Pulmonary artery endothelial cell (primary cell): ENCODE results near the gene FJX1. TPM values are rescaled to one million over a fixed set of nuclear protein-coding genes. Genes with fewer than 3 reads are reported as not detected.
A peak's percentile ranks its signal among the peaks of the same experiment; 100 is the strongest.

Experiments
- DNase-seq: peaks from one replicate; pipeline ENCODE4 v3.0.0-alpha.2; 2011; ENCODE audit warnings: low read depth, low spot score
- total RNA-seq: library from RNA; depleted of rRNA; stranded (reverse); fragments of >200 nt; gene quantifications from 2 replicates; pipeline ENCODE4 v1.2.3, GENCODE V29; 2014

FJX1 gene, protein sequence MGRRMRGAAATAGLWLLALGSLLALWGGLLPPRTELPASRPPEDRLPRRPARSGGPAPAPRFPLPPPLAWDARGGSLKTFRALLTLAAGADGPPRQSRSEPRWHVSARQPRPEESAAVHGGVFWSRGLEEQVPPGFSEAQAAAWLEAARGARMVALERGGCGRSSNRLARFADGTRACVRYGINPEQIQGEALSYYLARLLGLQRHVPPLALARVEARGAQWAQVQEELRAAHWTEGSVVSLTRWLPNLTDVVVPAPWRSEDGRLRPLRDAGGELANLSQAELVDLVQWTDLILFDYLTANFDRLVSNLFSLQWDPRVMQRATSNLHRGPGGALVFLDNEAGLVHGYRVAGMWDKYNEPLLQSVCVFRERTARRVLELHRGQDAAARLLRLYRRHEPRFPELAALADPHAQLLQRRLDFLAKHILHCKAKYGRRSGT
- 26.9 and 36.6 TPM in 2 replicates for total RNA-seq

DNA sequence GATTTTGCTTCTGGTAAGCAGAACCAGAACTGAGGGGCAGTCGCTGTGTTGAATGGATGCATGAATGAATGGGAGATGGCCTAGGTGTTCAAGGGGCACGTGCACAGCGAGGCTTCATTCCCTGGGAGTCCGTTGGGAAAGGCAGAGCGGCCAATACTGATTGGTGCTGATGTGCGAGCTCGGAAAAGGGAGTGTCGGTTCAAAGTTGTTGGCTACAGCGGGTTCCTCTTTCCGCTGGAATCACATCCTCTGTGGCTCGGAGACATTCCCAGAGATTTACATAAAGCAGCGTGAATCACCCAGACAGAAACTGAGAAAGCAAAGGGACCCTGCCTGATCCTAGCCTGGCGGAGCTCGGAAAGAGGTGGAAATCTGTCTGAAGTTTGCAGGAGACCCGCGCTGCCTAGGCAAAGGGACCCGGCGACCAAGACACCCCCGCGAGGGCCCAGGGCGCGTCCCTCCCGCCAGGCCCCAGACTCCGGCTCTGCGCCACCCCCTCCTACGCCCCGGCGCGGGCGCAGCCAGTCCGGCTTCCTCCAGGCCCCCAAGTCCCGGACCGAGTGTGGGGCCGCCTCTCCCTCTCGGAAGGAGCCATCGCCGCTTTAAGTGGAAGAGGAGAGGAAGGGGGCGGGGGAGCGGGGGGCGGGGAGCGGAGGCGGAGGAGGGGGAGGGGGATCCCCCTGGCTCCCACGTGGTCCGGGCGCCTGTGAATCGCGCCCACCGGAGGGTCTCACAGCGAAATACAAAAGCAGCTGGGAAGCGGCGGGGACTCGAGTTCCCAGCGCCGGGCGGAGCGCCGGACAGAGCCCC is at the start of gene FJX1:
FJX1 (plus strand) TSS at position 774 of the 810 bp plus-strand sequence. CDS start 177 bp downstream, outside the sequence.
- peak; percentile 63 for DNase-seq

DNA sequence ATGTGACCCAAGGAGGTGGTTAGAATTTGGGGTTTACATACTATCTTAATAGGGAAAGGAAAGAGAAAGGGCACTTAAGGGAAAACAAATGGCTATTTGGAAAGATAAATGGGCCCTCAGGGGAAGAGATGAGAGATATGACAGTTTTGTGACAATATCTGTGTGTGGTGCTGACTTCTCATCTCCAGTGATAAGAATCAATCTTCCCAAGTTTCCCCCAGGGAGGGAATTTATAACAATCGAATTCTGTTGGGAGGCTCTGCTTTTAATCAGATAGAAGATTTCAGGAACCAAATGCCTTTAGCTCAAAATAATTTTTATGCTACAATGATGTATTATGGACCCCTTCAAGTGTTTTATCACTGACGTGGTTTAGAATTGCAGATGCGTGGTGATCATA is 46.6 kb upstream of the FJX1 start:
- no peak for DNase-seq

DNA sequence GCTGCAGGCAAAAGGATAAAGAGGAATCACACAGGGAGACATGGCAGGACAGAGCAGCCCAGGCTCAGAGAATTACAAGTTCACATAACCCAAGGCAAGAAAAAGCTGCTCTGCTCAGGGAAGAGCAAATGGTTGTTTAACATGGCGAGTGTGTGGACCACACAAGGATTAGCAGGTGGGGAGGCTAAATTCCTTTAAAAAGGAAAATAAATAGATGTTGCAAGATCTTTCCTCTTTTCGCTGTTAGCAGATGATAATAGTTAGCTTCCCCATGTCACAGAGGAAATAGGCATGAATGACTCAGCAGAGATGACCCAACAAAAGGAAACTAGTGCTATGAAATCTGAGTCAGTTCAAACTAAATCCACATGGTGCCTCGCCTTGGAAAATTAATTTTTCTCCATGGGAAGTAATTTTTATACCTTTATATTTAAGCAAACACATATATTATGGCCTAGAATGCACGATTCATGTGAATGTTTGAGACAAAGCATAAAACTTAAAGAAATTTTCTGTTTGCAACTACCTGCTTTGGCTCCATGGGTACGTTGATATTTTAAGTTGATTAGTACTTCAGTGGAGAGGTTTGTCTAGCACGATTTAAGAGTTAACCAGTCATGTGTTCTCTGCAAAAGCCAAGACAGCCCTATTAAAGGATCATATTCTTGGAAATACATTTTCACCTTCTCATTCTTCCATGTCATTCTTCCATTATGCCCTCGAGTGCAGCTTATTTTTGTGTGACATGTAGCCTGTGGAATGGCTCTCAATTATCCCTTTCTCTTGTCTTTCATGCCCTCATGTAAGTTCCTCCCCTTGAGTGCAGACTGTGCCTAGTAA is 38.5 kb upstream of the FJX1 start:
- DNase-seq, result no peak

DNA sequence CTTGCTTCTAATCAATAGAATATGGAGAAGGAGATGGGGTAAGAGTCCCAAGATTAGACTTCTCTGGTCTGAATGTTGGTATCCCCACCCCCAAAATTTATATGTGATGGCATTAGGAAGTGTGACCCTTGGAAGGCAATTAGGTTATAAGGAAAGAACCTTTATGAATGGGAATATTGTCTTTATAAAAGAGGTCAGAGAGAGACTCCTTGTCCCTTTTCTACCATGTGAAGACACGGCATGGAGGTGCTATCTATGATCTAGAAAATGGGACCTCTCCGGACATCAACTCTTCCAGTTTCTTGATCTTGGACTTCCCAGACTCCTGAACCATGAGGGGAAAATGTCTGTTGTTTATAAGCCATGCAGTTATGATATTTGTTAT is 37.9 kb upstream of the FJX1 start:
- DNase-seq, result no peak

DNA sequence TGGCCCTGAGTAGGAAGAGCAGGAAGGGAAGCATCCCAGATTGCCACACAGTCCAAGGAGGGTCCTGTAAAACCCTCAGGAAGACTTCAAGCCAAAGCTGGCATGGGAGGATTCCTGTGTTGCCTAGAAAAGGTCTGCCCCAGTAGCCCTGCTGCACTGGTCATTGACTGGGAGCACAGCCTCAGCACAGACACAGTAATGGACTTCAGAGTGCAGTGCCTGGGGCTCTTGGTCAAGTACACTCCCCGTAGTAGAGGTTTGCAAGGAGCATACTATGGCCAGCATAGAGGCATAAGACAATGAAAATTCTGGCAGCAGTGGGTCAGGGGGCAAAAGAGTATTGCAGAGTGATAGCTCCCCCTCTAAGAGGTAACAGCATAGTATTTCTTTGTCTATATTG is 36.2 kb upstream of the FJX1 start:
- no peak for DNase-seq

DNA sequence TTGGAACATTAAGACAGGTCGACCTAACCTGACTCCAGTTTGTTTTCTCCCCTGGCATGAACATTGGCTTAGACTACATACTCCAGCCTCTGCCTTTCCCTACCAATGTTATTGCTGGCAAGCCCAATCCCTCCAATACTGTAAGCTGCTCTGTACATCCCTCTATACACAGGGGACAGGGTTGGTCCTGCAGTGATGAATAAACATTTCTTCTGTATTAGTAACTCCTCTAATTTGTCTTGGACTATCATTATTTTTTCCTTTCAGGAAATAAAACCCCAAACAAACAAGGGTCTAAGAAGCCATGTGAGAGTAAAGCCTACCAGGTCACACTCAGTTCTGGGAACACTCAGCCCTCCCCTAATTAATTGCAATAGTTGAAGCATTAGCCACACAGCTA is 35.1 kb upstream of the FJX1 start:
- DNase-seq, result no peak

DNA sequence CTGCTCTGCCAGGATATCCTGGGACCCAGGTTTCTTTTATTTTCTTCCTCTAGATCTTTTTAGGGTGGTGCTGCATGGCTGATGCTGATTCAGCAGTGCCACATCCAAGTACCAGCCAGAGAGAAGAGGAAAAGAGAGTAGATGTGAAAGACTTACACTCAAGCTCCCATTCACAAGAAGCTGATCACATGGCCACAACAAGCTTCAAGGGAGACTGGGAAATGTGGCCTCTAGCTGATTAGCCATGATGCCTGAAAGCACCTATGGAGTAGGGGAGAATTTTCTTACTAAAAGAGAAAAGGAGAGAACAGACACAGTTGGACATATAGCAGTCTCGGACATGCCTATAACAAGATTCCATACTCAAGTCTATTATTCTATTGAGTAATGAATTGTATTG is 34.4 kb upstream of the FJX1 start:
- DNase-seq, result no peak

DNA sequence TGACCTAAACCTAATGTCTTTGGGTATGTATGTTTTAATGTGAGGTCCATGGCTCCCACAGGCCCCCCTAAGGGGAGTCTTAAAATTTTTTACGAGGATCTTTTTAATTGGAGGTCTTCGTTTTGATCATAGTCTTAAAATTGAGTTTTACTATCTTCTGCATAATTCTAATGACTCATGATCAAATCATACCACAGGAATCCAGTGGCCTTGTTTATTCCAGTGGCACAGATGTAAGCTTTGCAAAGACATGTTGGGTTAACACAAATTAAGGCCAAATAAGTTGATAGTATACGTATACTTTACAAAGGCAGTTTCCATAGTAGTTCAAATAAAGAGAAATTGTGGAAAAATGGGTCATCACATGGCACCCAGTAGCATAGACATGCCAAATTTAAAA is 33.9 kb upstream of the FJX1 start:
- no peak for DNase-seq

DNA sequence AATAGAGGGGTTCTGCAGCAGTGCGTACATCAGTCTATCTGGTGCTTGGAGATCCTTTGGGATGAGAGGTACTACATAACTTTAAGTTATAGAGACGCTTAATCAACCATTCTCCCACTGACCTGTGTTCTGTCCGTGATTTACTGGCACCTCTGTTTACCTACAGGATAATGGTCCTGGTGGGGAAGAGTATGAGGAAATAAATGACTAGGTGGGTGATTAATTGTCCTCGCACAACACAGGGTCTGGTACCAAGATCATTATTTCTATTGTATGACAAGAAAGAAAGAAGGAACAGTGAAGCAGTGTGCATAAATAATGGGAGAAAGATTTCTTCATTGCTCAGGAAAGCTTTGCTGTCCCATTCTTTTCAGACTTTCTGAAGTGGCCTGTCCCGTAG is 32.8 kb upstream of the FJX1 start:
- DNase-seq, result no peak

DNA sequence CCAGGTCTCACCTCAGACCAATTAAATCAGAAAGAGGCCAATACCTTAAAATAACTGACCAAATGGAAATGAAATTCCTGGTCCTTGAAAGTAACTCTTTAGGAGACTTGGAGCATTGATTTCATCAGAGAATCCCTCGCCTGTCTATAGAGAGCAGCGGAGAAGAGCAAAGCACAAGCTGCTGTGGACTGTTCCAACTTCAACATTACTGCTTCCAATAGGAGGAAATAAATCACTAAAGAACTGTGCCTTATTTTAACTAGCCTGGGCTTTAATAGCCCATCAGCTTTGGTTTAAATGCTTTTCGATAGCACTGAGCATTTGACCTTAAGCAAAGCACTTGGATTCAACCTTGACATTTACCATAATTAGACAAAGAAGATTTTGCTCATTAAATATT is 32.0 kb upstream of the FJX1 start:
- DNase-seq, result no peak

DNA sequence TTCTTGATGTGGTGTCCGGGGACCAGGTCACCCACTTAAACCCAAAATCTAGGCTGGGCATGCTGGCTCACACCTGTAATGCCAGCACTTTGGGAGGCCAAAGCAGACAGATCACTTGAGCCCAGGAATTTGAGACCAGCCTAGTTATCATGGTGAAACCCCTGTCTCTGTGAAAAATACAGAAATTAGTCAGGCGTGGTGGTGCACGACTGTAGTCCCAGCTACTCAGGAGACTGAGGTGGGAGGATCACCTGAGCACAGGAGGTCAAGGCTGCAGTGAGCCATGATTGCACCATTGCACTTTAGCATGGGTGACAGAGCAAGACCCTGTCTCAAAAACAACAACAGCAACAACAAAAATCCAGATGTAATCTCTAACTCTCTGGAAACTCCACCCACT is 30.3 kb upstream of the FJX1 start:
- DNase-seq, result no peak

DNA sequence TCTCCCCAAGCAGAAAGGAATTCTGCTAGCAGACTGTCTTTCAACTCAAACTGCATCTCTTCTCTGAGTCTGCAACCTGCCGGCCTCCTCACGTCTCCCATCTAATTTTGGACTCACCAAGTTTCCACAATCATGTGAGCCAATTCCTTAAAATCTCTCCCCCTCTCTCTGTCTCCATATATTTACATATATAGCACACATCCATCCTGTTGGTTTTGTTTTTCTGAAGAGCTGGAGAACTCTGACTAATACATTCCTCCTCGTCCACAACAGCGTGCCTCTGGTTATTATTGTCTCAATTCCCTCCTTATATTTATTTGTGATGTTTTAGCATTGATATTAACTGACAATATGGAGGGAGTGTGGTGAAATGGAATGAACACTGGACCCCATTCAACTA is 29.6 kb upstream of the FJX1 start:
- DNase-seq, result no peak

DNA sequence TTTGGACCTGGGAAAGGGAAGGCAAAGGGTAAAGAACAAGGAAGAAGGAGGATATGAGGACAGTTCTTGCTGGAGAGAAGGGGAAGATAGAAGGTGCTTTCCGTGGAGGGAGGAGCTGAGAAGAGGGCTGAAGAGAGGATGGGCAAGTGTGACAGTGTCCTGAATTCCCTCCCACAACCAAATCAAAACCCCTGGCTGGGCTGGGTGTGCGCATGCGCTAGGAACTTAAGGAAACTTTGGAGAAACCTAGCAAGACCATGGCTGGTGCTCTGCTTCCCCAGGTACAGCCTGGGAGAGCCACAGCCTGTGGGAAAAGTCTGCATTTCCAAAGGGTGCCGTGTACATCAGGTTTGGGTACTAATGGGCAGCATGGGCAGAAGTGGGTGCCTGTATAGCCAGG is 29.0 kb upstream of the FJX1 start:
- DNase-seq, result no peak

DNA sequence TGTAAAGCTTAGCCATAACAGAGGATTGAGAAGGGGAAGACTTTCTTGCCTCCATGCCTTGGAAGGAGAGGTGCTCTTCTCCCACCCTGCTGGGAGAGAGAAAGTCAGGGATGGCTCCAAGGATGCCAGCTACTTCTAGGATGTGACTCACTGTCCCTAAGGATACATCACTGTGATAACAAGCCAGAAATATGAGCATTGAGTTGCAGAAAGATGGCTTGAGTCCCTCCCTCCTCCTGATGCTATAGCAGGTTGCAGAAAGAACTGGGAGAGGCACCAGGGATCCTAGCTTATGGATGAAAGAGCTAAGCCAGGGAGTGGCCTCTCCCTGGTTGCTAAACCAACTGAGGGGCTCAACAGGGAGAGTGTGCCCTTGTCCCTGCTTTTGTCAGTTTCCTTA is 27.8 kb upstream of the FJX1 start:
- DNase-seq, result no peak

DNA sequence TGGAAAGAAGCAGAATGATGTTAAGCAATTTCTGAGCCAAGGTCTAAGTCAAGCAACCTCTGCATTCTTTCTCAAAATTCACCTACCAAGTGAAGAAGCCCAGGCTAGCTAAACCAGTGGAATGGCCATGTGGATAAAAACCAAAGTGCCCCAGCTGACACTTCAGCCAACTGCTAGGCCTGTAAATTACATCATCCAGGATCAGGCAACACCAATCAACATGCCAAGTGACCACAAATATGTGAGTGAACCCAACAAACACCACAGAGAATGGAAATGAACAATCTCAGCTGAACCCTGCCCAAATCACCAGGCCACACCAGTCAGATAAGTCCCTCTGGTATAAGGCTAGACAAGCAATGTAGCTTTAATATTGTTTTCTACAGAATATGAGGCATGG is 25.1 kb upstream of the FJX1 start:
- no peak for DNase-seq

DNA sequence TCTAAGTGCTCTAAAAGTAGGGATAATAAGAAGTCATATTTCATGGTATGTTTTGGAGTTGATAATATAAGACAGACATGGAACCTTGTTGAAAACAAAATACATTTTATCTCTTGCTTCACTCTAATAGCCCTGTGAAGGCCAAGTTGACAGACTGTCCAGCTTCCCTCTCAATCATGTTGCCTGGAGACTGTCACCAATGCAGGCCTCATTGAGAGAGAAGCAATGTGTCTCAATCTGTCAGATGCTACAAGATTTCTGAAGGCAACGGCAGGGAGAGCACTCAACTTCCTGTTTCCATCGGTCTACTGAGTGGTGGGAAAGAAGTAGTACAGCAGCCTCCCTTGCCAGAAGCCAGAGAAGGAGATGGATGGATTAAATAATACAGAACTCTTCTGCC is 23.6 kb upstream of the FJX1 start:
- no peak for DNase-seq

DNA sequence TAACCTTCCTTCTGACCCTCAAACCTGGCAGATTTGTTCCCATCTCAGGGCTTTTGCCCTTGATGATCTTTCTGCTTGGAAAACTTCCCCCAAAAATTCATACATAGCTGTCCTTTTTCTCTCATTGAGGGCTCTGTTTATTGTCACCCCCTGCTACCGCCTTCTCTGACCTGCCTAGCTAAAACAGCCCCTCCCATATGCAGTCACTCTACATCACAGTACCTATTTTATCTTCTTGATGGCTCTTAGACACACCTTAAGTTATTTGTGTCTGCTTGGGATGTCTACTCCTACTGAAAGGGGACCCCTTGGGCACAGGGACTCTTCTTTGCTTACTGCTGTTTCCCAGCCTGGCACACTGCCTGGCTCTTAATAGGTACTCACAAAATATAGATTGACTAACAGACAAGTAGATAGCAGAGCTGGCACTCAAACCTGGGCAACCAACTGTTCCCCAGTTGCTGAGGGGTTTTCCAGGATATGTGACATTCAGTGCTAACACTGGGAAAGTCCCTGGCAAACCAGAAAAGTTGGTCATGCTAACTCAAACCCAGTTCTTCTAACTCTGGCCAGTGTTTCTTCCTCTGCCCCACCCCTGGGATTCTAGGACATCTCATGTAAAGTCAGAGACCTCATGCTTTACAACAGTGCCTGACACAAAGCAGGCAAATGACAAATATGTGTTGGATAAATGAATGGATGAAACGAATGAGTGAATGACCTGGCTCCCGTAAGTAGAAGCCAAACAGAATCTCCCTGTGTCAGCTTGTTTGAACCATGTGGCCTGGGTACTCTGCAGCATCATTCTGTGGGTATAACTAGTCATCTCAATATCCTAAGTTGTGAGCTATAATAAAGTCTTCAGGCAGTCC is 19.8 kb upstream of the FJX1 start:
- no peak for DNase-seq

DNA sequence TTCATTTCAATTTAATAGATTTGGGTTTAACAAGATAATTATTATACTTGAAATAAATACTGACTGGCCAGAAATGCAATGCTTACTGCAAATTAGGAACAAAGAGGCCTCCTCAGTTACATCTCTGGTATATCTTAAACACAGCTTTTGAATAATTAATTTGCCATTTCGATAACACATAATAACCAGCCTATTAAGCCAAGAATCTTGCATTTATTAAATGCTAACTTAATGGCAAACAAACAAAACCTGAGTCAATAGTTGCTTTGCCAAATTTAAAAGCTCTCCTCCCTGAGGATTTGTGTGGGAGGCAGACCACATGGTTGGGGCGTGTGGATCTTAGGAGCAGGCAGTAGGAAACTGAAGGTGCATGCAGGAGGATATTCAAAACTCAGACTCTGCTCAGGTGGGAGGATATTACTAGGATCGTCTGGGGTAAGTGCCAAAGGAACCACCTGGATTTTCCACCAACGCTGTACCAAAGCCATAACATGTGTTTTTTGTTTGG is 17.9 kb upstream of the FJX1 start:
- DNase-seq, result no peak

DNA sequence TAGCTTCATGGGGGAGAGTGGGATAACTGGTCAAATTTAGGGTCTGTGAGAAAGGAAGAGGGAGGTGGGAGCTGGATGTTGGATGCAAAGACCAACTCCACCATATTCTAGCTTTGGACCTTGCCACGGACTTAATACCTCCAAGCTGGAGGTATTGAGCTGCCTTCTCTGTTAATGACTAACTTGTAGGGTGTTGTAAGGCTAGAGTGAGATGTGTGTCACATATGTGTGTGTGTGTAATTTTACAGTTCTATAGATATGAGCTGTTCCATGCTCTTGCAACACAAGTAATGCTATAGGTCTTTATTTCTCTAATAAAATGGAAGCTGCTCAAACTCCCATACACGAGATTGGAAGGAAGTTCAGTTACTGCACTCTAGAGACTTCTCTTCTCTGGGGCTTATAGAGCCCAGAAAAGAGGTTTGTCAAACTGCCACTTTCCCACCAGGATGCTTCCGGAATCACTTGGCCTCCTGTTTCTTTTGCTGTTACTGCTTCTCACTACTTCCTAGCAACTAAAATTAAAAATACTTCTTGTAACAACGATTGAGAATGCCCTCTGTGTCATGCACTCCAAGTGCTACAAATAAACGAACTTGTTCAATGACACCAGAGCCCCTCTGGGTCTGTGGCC is 16.0 kb upstream of the FJX1 start:
- no peak for DNase-seq

DNA sequence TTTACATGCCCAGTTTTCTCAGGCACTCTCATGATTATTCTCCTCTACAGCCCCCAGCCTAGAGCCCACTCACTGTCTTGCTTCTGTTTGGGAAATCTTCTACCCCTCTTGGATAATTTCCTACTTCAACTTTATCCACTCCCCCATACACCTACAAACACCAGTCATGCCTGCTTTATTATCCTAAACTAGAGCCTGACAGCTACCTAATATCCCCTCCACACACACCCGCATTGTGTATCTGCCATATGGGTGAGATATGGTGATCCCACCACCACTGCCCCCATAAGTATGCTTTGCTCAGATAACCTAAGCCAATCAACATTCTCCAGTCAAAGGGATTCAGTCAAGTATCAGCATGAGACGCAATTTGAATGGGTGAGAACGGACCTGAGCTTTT is 15.3 kb upstream of the FJX1 start:
- no peak for DNase-seq
